Right hindlimb (tissue), 1 donor: ENCODE data around the gene EEFSEC.

Experiments
- DNase-seq: peaks from one replicate; pipeline ENCODE4 v3.0.0-alpha.2; 2018

Gene EEFSEC

GRCh38 chr3:128187495-128187894 lies 34.2 kb downstream of the EEFSEC start:
- no peak for DNase-seq

DNA sequence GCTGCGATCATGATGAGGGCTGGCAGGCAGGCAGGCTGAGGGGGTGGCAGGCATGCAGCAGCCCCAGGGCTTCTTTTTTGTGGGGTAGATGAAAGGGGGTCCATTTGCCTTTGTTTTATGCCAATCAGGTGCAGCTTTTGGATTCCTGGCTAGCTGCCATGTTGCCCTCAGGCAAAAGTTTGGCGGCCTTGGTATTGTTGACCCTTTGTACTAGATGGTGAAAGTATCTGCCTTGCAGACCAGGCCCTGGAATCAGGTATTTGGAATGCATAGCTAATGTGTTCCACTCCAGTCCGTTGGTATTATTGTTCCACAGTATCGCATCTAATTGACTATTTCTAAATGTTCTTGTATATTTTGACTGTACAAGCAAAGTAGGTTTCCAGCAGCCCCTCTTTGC lies 35.0 kb downstream of the EEFSEC start:
- no peak for DNase-seq

GRCh38 chr3:128188956-128189355 lies 35.7 kb downstream of the EEFSEC start:
- no peak for DNase-seq

DNA sequence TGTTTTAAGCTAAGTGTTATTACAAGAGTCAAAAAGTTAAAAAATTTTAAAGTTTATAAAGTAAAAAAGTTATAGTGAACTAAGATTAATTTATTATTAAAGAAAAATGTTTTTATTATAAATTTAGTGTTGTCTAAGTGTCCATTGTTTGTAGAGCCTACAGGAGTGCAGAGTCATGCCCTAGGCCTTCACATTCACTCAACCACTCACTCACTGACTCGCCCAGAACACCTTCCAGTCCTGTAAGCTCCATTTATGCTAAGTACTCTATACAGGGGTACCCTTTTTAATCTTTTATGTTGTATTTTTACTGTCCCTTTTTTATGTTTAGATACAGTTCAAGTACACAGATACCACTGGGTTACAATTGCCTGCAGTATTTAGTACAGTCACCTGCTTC lies 37.2 kb downstream of the EEFSEC start:
- no peak for DNase-seq

GRCh38 chr3:128192131-128192530 lies 38.9 kb downstream of the EEFSEC start:
- no peak for DNase-seq

- no peak for DNase-seq
Measured at GRCh38 chr3:128193168-128193567, 39.9 kb downstream of the EEFSEC start.

DNA sequence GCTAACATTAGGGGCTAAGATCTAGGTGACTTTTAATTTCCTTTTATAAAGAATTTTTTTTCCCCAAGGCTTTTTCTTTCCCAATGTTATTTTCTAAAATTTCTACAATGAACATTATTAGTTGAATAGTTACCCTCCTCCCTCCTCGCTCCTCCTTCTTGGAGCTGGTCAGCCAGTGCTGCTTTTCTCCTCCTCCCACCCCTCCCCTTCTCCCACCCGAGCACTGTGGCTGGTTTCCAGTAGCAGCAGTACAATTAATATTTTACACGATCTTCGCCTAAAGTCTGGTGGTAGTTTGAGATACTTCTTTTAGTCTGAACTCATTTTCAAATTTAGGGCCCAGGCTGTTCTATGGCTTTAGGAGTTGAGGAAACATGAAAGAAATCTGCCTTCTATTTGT lies 41.6 kb downstream of the EEFSEC start:
- no peak for DNase-seq

GRCh38 chr3:128195369-128195768 lies 42.1 kb downstream of the EEFSEC start:
- no peak for DNase-seq

- no peak for DNase-seq
Measured at GRCh38 chr3:128195802-128196201, 42.5 kb downstream of the EEFSEC start.

DNA sequence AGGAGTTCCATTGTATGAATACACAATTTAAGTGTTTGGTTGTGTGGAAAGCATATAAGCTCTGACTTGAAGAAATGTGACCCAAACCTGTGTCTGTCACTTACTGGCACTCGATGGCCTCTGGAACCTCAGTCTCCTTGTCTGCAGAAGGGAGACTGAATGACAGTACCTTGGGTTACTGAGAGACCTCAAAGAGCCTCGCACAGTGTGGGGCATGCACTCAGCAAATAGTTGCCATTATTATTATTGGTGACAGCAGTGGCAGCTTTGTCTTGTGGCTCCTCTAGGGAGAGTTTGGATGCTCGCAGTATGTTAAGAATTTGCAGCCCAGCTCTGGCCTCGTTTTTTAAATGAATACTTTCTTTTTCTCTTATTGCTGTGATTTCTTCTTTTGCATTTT lies 43.4 kb downstream of the EEFSEC start:
- DNase-seq, result no peak

GRCh38 chr3:128197855-128198254 lies 44.6 kb downstream of the EEFSEC start:
- DNase-seq, result no peak

DNA sequence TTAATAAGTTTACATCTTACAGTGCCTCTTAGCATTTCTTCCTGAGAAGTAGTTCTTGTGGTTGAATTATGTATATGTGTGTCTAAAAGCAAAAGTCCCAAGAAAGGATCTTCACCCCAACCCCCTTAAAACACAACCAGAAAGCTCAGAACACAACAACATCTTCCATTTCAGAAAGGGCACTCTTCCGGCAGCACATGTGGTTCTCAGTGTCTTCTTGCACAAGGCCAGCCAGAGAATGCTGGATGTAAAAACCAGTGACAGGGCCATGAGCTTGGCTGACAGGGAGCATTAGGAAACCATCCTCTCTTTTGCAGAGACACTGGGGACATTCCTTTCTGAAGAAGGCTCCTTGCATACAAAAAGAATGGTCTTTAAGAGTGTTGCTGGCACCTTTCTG lies 45.0 kb downstream of the EEFSEC start:
- no peak for DNase-seq

GRCh38 chr3:128199110-128199509 lies 45.8 kb downstream of the EEFSEC start:
- DNase-seq, result no peak

GRCh38 chr3:128201158-128201755 lies 48.0 kb downstream of the EEFSEC start:
- no peak for DNase-seq

GRCh38 chr3:128203169-128203568 lies 49.9 kb downstream of the EEFSEC start:
- DNase-seq, result no peak

DNA sequence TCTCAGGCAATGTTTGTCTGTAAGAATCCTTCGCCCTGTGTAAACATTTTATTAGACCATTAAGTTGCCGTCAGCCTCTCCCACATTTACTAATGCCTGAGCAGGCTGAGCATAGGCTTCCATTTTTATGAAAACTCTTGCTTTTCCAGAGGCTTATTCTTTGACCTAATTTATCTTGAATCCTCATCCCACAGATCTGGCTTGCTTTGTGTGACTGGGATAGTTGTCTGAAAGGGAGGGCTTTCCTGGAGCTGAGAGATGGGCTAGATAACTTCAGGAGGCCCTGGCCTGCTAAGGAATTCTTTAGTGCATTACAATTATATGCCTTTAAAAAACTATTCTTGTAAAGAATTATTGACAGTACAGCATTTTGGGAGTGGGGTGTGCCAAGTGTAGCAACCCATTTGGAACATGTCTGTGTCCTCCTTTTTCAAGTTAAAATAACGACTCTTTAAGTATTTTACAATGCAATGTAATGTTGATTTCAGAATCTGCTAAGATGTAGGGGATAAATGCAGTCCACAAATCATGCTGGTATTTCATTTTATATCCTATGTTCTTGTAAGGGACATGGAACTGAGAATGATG lies 52.4 kb downstream of the EEFSEC start:
- no peak for DNase-seq

DNA sequence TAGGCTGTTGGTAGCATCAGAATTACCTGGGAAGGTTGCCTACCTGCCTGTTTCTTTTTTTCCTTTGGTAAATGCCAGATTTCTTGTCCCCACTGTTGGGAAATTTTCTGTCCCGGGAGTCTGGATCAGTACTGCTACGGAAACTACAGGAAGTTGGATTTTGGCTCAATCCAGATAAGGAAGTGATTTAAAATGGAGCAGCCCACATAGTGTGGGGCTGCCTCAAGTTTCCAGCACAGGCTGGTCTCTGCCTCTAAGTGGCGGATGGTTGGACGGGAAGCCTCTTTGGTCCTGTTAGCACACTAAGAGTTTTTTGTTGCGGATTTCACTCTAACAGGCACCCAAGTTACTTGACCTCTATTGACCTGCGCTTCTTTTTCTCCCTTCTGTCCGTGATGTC lies 54.7 kb downstream of the EEFSEC start:
- no peak for DNase-seq

DNA sequence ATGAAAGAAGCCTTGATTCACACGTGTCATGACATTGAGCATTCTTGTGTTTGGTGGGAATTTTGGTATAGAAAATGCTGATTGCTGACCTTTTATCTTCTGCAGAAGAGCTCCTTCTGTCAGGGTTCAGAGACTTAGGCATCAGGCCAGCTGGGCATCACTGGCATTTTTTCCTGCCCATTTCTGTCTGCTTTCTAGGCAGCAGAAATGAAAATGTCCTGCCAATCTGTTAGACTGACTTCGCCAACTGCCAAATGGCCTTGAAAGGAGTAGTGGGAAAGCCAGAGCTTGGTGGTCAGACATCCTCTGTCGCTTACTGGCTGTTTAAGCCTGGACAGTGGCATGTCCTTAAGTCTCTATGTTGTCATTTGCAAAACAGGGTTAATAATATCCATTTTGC lies 57.4 kb downstream of the EEFSEC start:
- DNase-seq, result peak; percentile 37

DNA sequence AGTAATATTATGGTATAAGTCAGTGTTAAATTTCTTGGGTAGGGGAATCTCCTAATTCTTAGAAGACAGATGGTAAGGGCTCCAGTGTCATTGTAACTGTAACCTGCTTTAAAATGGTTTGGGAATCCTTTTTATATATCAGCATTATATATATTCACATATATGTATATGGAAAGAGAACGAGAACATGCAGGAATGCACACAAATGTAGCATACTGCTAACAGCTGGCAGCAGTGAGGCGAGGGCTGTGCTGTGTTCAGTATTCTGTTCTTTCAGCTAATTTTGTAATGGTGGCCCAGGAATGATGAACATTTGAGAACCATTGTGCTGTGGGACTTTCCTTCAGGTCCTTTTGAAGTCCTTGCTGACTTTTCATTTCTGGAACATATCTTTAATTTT lies 60.8 kb downstream of the EEFSEC start:
- DNase-seq, result no peak

DNA sequence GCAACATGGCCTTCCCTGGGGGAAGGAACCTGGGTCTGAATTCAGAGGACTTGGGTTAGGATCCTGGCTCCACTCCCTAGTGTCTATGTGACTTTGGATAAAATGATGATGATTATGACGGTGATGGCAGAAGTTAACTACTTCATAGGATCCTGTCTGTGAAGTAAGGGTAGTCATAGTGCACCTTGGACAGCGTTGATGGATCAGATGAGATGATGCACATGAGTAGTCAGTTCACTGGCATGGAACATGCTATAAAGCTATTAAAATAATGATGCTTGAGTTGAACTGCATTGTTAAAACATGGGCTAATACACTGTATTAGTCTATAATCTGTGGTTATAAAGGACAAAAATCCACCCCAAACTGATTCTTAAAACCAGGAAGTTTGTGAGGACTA lies 62.0 kb downstream of the EEFSEC start:
- DNase-seq, result no peak

DNA sequence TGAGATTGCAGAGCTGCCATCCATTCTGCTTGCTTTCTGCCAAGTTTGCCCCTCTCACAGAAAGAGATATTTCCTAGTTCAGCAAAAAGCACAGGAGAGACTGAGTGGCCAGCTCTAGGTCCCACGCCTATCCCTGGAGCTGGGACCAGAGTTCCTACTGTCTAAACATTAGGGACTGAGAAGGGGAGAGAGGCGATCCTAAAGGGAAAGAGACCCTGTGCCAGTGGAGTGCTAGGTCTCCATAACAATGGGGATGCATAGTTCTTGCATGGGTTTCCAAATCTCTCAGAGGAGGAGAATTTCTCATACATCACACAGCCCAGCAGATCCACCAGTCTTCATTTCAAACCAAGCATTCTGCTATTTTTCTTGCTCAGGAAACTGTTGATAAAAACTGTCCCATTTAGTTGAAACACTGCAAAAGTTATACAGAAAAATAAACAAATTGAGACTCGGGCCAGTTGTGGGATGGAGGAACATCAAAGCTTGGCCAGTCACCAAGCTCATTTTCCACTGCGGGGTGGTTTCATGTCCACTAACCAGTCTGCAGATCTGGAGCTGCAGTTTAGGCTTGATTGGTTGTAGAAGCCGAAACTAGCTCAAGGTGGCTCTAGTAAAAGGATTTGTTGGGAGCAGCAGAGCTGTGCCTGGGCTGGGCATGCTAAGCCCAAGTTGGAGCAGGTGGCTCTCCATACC lies 62.7 kb downstream of the EEFSEC start:
- DNase-seq, result no peak

GRCh38 chr3:128217702-128218547 lies 64.6 kb downstream of the EEFSEC start:
- no peak for DNase-seq

DNA sequence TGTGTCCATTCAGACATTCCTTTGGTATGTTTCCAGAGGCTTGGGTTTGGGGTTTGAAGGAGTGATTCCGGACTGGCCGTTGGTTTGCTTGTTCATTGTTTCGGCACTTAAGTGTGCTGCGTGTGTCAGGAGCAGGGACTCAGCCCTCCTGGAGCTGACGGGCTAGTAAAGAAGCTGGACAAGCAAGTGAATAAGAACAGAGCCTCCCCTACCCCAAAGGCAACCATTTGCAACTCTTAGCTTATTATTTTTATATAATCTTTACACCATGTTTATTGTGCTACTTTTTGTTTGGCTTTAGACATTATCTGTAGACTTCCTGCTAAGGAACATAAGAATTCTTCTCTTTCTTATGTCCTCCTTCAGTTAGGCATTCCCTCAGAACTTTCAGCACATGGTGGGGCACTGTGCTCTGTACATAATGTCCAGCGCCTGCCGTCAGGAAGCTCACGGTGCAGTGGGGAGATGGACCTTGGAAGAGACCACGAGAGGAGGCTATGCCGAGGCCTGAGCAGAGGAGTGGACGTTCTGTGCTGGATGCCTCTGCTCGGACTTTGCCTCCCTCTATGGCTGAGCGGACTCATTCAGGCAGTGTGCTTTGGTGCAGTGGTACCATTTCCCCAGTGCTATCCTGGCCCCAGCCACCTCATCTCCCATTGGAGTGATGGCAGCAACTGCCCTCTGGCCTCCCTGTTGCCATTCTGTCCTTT lies 65.4 kb downstream of the EEFSEC start:
- no peak for DNase-seq
